Natural killer cell (primary cell): ENCODE measurements around the gene ZNF80. TPM values are rescaled to one million over a fixed set of nuclear protein-coding genes. Genes with fewer than 3 reads are reported as not detected.

Experiments used
- total RNA-seq, 4 donors: library from RNA; stranded (reverse); fragments of 120-200 nt in 1 of 4; gene quantifications; one replicate each; pipeline versions ENCODE4 v1.2.3 to v1.2.4, GENCODE V29; 2013 to 2022

The ZNF80 gene
- total RNA-seq, 3 donors from 2014 or later (not counting 1 experiment from before 2014, with no cell fraction given) = 0.48 to 2.3 (median 2.1) TPM

Other genes starting within 250 kb of the ZNF80 start
- gene CCDC191, start 181.1 kb downstream of the ZNF80 start, total RNA-seq = 1 to 10 TPM; 5.5 to 6.4 (median 5.7) TPM
- 10 to 100 TPM; 30.1 to 33.4 (median 30.5) TPM for gene QTRT2, start 180.8 kb downstream of the ZNF80 start, total RNA-seq
- gene DRD3, start 58.5 kb downstream of the ZNF80 start, total RNA-seq = not detected
- gene TIGIT, start 56.5 kb upstream of the ZNF80 start, total RNA-seq = 10 to 100 TPM; 24.9 to 52.3 (median 43.9) TPM